HG02623 (cell line): ENCODE results near the gene ZFYVE9.
A peak's percentile ranks its signal among the peaks of the same experiment; 100 is the strongest.
"Not testable (repeated sequence)": the region's sequence is repeated elsewhere in the genome, so short reads cannot be mapped to it uniquely, and the experiment has no call there.

Experiments used
- ATAC-seq: cut with Tn5 transposase; IDR thresholded peaks from one replicate; pipeline ENCODE4 v1.9.1; 2021; ENCODE audit warnings: moderate library complexity; ENCODE audit not compliant: unreplicated experiment

The ZFYVE9 gene

GRCh38 chr1:52141513-52142219, at the start of gene ZFYVE9:
ZFYVE9 (plus strand) TSS chr1:52142089; CDS start chr1:52233207, 91,118 bp downstream.
- peak; percentile 61 for ATAC-seq

GRCh38 chr1:52094300-52094699, 47.6 kb upstream of the ZFYVE9 start:
- not testable (repeated sequence) for ATAC-seq

GRCh38 chr1:52096216-52096615, 45.7 kb upstream of the ZFYVE9 start:
- no peak for ATAC-seq

- ATAC-seq: no peak
Measured at GRCh38 chr1:52098139-52098871, 43.6 kb upstream of the ZFYVE9 start.

GRCh38 chr1:52102336-52103013, 39.4 kb upstream of the ZFYVE9 start:
- ATAC-seq: no peak

GRCh38 chr1:52111492-52111891, 30.4 kb upstream of the ZFYVE9 start:
- no peak for ATAC-seq

- ATAC-seq: no peak
Measured at GRCh38 chr1:52112489-52112888, 29.4 kb upstream of the ZFYVE9 start.

- ATAC-seq: no peak
Measured at GRCh38 chr1:52119301-52120079, 22.4 kb upstream of the ZFYVE9 start.

- no peak for ATAC-seq
Measured at GRCh38 chr1:52122384-52122783, 19.5 kb upstream of the ZFYVE9 start.

- no peak for ATAC-seq
Measured at GRCh38 chr1:52123622-52124021, 18.3 kb upstream of the ZFYVE9 start.

- no peak for ATAC-seq
Measured at GRCh38 chr1:52125736-52126359, 16.0 kb upstream of the ZFYVE9 start.

GRCh38 chr1:52127181-52128180, 14.4 kb upstream of the ZFYVE9 start:
- no peak for ATAC-seq

- no peak for ATAC-seq
Measured at GRCh38 chr1:52139817-52140540, 1.9 kb upstream of the ZFYVE9 start.

- ATAC-seq: no peak
Measured at GRCh38 chr1:52140633-52141512, 1.0 kb upstream of the ZFYVE9 start.

GRCh38 chr1:52142220-52143183, 613 bp downstream of the ZFYVE9 start:
- peak; percentile 34 for ATAC-seq

- no peak for ATAC-seq
Measured at GRCh38 chr1:52145137-52145536, 3.2 kb downstream of the ZFYVE9 start.

GRCh38 chr1:52150445-52150844, 8.6 kb downstream of the ZFYVE9 start:
- not testable (repeated sequence) for ATAC-seq
